ENCODE measurements around the gene LIN7C. TPM values are rescaled to one million over a fixed set of nuclear protein-coding genes. Genes with fewer than 3 reads are reported as not detected.

The LIN7C gene
- total and polyA plus RNA-seq, 9 of the 15 experiments (the other 6 are each of a cell fraction or from before 2014, with no cell fraction given): 10.8 to 52.7 (median 21.5) TPM

- TF ChIP-seq CREB3L1 (IDR thresholded peaks at IDR 0.05; ENCODE audit: borderline replicate concordance, low read depth): peak; percentile 76
- peak; percentile 77 for TF ChIP-seq ZBTB12 (CRISPR knock-in tag; IDR thresholded peaks at IDR 0.05)
- TF ChIP-seq FOXK1 (CRISPR knock-in tag; IDR thresholded peaks at IDR 0.05; ENCODE audit: borderline replicate concordance): peak; percentile 39; the same call in 1 of the 2 replicates
- TF ChIP-seq PRDM10 (IDR thresholded peaks at IDR 0.05; ENCODE audit: partially characterized antibody): peak; percentile 11
- peak in 1 of 3 experiments; percentile 79; a peak in 2 of 6 replicates for TF ChIP-seq ZBTB11 (CRISPR knock-in tag; IDR thresholded peaks at IDR 0.05)
- no peak for TF ChIP-seq TCF7L2 (IDR thresholded peaks at IDR 0.05; ENCODE audit: low read depth, low read length)
- no peak for TF ChIP-seq ZNF263 (CRISPR knock-in tag; IDR thresholded peaks at IDR 0.05; ENCODE audit: borderline replicate concordance)
- TF ChIP-seq EP400 (IDR thresholded peaks at IDR 0.05): peak; percentile 80
- 0 out of 2 replicates have a peak, but pooled peaks have one; percentile 9 for TF ChIP-seq SMARCE1 (IDR thresholded peaks at IDR 0.05)
- peak; percentile 91 for TF ChIP-seq TAF9B (IDR thresholded peaks at IDR 0.05; ENCODE audit: partially characterized antibody)
- TF ChIP-seq NR2C1 (IDR thresholded peaks at IDR 0.05): peak; percentile 71
- TF ChIP-seq NR2C1 (tag; IDR thresholded peaks at IDR 0.05): 0 out of 2 replicates have a peak, but pooled peaks have one; percentile 51
- 0 out of 2 replicates have a peak, but pooled peaks have one; percentile 46 for TF ChIP-seq NR1H2 (CRISPR knock-in tag; IDR thresholded peaks at IDR 0.05)
Observed at GRCh38 chr11:27506200-27507182, at the start of gene LIN7C (continued).
